CD4-positive, alpha-beta T cell treated with Interleukin-10 for 1 hour (primary cell): ENCODE data around the gene SLC6A16.
"Not testable (repeated sequence)": the region's sequence is repeated elsewhere in the genome, so short reads cannot be mapped to it uniquely, and the experiment has no call there.

Experiments used
- DNase-seq: peaks from one replicate; pipeline ENCODE4 v3.0.0-alpha.2; 2020

SLC6A16 gene

DNA sequence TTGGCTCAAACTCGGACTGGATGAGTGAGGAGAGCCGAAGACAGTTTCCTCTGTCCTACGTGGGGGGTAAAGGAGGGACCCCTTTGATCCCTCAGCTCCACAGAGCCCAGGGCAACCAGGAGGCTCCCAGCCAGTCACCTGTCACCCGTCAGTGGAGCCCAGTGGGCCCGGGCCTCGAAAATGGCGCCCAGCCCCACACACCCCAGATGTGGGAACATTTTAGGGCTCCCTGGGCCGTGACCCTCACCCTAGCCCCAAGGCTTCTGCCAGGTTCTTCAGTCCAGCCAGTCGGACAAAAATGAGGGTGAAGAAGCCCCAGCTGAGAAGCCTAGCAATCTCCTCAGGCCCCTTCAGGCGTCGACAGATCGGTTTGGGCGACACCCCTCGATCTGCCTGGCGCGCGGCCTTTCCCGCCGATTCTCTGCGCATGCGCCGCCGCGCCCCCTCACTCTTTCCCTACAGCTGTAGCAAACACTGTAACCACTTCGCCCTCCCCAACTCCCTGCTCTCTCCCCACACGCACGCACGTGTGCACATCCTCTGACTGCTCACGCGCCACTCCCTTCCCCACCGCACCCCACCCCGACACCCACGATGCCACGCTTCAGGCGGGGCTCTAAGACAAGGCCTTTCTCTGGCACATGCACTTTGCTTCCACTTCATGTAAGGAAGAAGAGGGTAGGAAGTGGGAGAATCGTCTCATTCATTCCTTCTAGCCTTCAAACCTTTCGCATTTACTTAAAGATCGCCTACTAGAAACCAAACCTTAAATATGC lies at the start of gene SLC6A16:
Gene SLC6A16, minus strand, starts transcription at position 391 of the 776 bp plus-strand sequence. CDS start 13,844 bp downstream, outside the sequence.
- no peak for DNase-seq

DNA sequence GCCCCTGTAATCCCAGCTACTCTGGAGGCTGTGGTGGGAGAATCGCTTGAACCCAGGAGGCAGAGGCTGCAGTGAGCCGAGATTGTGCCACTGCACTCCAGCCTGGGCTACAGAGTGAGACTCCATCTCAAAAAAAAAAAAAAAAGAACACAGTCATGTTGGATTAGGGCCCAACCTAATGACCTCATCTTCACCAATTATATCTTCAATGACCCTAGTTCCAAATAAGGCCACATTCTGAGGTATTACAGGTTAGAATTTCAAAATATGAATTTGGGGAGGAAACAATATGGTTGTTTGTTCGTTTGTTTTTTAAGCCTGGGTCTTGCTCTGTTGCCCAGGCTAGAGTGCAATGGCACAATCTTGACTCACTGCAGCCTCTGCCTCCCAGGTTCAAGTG lies 48.2 kb upstream of the SLC6A16 start:
- not testable (repeated sequence) for DNase-seq

DNA sequence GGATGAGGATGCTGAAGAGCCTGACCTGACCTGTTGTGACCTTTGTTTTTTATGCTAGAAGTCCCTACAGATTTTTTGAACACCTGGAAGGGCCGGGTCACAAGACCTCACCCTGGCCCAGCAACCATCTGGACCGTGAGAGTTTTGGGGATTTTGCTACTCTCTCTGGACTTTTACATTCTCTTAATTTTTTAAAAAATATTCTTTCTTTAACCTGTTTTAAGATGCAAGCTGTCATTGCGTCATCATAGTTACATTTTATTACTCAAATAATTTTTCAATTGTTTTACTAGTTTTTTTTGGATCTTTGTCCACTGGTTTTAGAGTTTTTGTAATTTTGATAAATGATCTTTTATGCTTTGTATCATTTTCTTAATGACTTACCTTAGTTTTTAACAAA lies 46.2 kb upstream of the SLC6A16 start:
- no peak for DNase-seq

DNA sequence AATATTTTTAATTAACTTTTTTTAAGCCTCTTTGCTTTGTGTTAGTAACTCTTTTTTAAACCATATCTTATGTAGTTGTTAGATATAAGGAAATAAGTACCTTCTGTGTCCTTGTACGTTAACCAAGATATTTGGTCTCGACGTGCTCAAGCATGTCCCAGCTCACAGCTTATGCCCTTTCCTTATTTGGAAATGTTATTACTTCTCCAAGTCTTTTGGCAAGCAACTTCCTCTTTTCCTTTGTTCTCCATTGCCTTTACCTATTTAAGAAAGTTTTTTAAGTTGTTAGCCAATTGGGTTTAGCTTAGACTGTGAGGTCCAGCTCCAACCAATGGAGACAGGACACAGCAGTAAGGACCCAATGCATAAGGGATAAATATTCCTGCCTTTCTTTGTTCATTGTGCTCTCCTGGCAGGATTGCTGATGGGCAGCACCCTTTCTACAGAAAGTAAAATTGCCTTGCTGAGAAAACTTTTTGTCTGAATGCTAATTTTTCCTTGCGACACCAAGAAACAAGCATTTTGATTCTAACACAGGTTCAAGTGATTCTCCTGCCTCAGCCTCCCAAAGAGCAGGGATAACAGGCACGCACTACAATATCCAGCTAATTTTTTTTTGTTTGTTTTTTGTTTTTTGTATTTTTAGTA lies 43.8 kb upstream of the SLC6A16 start:
- DNase-seq, result no peak

DNA sequence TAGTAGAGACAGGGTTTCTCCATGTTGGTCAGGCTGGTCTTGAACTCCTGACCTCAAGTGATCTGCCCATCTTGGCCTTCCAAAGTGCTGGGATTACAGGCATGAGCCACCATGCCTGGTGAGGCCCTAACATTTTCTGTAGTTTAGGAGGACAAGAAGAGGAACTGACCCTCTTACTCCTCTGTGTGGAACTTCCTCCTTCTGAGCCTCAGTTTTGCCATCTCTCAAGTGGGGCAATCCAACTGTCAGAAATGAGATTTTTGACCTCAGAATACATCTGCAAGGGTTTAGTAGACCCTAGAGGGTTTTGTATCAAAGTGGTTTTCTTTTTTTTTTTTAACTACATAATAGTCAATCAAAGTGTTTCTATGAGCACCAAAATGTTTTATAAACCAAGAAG lies 41.1 kb upstream of the SLC6A16 start:
- DNase-seq, result no peak

DNA sequence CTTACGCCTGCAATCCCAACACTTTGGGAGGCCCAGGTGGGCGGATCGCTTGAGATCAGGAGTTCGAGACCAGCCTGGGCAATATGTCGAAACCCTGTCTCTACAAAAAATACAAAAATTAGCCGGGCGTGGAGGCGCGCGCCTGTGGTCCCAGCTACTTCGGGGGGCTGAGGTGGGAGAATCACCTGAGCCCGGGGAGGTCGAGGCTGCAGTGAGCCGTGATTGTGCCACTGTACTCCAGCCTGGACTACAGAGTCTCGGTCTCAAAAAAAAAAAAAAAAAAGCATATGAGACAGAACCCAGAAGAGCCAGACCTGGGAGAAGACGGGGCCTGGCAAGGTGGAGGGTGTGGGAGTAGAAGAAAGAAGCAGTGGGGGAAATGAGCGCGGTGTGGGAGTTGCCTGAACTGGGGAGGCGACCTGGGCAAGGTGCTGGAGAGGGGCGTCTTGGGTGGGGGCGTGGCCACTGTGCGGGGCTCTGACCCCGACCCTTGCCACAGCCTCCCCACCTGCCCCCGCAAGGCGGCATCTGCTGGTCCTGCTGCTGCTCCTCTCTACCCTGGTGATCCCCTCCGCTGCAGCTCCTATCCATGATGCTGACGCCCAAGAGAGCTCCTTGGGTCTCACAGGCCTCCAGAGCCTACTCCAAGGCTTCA lies 39.2 kb upstream of the SLC6A16 start:
- no peak for DNase-seq

DNA sequence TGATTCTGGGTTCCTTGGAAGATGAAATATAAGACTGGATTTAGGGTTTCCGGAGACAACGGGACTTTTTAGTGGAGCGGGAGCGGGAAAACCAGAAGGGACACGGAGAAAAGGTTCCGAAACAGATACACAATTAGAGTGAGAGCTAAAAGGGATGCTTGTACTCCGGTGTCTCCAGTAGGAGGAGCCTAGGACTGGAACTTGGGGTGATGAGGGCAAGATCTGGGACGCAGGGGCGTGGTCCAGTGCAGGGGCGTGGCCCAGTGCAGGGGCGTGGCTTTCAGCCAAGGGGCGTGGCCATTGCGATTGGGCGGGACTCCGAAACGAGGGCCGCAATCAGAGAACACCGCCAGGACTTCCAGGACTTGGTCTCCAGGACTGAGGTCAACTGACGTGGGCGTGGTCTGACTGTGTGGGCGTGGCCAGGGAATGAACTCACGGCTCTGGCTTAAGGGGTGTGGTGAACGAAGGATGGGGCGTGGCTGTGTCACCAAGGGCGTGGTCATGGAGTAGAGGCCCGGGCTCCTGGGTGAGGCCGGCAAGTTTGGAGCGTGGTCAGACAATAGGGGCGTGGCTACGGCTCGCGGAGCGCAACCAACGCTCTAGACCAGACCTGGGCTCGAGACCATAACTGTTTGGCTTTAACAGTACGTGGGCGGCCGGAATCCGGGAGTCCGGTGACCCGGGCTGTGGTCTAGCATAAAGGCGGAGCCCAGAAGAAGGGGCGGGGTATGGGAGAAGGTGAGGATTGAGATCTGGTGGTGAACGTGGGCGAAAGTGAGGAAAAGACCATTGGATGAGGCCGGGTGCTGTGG lies 38.5 kb upstream of the SLC6A16 start, which contains the start of gene DKKL1:
Gene DKKL1, plus strand, starts transcription at position 610 of the 815 bp plus-strand sequence. Its CDS starts 122 bp downstream, at position 732.
- peak; percentile 76 for DNase-seq

DNA sequence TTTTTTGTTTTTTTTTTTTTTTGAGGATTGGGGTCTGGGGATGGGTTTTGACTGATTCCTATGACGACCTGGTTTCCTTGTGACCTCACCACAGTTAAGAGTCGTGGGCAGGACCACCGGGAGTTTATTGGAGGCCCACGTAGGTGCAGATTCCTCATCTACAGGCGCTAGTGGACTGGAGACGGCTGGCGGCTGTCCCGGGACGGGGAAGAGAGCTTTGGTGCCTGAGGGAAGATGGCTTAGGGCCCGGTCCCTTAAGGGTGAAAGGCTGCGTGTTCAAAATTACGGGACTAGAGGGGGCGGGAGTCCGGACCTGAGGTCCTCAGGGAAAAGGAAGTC lies 37.9 kb upstream of the SLC6A16 start:
- DNase-seq, result peak; percentile 15

DNA sequence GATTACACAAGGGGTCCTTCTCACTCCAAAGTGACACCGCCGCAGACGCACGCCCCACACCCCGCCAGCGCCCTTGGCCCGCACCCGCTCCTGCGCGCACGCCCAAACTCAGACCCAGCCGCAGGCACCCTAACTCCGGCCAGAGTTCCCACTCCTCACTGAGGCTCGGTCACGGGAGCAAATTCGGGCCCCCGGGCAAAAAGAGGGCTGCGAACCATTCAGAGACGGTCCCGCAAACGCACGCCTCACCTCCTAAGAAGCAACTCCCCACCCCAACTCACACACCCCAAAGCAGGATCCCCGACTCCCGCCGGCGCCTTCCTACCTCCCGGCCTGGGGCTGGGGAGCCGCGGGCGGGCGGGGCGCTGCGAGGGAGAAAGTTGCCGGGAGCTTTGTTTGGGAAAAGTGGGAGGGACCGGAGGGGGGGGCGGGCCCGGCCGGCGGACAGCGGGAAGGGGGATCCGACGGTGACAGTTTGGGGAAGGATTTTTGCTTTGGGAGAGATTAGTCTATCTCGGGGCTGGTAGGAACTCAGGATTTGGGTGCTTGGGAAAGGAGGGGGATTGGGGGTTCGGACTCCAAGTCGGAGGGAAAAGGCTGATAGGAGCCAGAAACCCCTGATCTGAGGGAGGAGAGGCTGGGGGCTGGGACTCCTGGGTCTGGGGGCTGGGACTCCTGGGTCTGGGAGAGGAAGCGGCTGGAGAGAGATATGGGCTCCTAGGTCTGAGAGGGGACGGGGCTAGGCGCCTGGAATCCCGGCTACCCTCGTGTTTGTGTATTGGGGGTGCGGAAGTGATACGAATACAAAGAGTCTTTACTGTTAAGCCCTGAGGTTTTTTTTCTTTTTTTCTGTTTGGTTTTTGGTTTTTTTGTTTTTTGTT lies 37.3 kb upstream of the SLC6A16 start, which contains the start of gene TEAD2:
Gene TEAD2, minus strand, starts transcription at position 369 of the 881 bp plus-strand sequence. CDS start 2,341 bp downstream, outside the sequence.
- DNase-seq, result peak; percentile 20

DNA sequence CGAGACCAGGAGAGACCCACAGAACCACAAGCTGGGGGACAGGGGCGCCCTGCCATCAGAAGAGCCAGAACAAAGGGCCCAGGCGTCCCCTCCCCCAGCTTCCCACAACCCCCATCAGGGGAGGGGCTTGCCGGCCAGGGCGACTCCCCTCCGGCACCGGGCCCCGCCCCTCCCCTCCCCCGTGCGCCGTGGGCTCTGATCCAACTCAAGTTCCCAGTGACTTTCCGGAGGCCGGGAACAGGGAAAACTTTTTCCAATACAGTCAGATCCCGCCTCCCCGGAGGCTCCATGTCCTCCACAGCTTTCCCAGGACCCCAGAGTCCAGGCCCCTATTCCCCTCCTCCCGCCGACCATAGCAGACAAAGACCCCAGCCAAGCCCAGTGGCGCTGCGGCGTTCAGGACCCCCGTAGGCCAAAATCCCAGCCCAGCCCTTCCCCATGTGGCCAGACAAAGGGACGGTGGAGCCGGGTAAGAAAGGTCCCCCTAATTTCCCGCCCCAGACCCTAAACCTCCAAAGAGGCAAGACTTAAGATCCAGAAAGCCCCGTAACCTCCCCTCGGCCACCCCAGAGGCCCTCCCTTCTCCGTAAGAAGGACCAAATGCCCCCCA lies 36.6 kb upstream of the SLC6A16 start:
- DNase-seq, result no peak

DNA sequence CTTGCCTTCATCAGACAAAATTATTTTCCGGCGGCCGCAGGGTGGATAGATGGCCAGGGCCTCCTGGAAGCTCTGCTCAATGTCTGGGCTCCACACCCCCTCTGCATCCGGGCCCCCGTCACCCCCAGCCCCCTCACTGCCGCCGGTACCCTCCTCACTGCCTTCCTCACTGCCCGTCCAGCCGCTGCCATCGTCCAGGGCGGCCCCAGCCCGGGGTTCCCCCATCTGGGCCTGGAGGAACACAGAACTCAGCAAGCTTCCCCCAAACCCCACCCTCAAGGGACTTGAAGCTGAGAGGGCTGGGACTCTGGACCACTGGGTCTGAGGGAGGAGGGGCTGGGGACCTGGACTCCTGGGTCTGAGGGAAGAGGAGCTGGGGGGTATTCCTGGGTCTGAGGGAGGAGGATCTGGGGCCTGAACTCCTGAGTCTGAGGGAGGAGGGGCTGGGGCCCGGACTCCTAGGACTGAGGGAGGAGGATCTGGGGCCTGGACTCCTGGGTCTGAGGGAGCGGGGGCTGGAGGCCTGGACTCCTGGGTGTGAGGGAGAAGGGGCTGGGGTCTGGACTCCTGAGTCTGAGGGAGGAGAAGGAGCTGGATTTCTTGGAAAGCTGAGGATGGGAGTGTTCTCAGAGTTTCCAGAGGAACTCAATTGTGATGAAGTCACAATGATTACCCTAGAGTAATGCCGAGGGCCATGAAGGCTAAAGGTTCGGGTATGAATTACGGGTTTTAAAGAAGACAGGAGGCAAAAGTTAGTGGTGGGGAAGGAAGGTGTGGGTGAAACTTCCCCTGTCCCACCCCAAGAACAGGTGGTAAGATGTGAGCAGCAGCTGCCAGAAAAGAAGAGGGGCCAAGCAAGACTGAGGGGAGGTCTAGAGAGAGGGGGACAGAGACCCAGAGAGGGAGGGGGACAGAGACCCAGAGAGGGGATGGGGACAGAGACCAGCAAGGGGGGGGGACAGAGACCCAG lies 35.1 kb upstream of the SLC6A16 start:
- DNase-seq, result no peak

DNA sequence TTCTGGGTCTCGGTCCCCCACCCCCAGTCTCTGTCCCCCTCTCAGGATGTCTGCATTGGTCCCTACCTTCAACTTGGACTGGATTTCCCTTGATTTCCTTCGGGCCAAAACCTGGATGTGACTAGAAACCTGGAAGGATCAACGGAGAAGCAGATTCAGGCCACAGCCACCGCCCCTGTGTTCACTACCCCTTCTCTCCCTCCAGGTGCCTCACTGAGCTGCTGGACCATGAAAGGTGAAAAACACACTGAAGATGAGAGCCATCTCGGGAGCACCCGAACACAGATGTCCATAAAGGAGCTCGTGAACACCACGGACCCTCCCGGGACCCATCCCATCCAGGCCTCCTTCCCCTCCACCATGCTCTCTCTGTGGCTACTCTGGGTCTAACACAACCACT lies 32.2 kb upstream of the SLC6A16 start:
- no peak for DNase-seq

DNA sequence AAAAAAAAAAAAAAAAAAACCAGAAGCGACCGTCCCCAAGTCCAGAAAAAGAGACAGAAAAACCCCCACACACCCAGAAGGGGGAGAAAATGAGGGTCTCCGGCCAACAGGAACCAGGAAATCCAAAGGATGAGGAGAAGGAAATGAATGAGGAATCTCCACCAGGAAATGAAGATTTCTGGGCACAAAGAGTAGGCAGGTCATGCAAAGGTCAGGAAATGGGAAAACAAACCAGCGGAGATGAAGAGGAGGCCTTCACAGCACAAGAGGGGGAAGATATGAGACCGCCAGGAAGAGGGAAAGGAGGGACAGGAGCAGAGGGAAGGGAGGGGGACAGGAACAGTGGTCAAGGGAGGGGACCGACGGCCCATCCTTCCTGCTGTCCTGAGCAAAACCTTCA lies 31.4 kb upstream of the SLC6A16 start:
- DNase-seq, result no peak

DNA sequence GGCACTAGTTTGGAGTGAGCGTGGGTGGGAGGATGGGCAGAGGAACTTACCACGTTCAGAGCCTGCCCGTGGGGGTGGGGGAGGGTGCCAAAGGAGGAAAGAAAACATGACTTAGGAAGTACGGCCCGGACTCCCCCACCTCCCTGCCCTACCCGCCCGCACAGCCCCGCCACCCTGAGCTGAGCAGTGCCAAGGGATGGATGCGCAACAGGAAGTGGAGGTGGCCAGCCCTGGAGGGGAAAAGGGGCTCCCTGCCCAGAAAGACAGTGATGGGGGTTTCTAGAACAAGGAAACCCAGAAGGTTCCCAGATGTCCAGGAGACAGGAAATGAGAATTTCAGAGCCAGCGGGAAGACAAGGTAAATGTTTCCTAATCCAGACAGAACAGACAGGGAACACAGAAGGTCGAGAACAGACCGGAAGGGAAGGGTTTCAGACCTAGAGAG lies 30.9 kb upstream of the SLC6A16 start:
- DNase-seq, result no peak

DNA sequence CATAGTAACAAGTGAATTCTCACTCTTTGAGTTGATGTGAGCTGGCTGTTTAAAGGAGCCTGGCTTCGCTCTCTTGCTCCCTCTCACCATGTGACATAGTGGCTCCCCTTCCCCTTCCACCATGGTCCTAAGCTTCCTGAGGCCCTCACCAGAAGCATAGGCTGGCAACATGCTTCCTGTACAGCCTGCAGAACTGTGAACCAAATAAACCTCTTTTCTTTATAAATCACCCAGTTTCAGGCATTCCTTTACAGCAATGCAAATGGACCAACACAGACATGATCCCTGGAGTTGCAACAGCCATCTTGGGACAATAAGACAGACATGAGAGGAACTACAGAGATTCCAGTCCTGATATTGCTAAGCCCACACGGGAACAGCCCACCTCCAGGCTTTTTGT lies 24.6 kb upstream of the SLC6A16 start:
- DNase-seq, result no peak

DNA sequence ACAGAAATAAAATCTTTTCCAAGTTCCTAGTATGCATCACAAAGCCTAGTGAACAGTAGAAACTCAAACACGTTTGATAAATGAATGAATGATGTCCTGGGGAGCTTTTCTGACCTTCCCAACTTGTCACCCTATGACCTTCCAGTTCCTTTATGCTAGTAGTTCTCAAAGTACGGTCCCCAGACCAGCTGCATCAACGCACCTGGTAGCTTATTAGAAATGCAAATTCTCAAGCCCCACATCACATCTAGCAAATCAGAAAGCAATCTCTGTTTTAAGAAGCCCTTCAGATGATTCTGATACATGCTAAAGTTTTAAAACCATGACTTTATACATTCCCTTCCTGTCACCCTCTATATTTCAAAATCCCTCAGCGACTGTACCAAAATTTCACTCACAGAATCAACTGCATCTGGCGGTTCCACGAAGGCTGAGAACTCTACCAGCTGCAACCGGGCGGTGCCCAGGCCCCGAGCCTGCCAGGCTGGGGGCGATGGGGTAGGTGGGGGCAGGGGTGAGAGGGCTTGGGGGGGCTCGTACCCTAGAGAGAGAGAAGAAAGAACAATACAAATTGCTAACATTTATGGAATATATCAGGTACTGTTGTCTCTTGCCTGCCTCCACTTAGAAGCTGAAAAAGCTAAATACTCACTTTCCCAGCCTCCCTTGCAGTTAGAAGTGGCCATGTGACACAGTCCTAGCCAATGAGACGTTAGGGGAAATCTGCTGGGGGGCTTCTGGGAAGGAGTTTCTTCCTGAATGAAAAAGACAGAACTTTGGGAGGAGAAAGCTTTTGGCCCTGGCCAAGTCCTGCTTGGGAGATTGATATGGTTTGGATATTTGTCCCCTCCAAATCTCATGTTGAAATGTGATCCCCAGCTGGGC lies 23.6 kb upstream of the SLC6A16 start:
- DNase-seq, result no peak

DNA sequence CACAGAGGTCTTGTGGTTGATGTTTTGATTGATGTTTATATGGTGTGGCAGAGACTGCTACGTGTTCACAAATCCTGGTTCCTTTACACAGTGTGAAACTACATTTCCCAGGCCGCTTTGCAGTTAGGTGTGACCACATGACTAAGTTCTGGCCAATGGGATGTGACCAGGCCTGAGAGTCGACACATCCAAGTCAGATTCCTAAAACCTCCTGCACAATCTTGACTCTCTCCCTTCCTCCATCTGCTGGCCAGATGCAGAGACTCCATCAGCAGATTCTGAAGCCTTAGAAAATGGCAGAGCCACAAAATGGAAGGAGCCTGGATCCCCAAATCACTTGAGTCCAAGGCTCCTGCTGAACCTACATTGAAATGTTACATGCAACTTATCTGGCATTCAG lies 22.8 kb upstream of the SLC6A16 start:
- peak; percentile 36 for DNase-seq

DNA sequence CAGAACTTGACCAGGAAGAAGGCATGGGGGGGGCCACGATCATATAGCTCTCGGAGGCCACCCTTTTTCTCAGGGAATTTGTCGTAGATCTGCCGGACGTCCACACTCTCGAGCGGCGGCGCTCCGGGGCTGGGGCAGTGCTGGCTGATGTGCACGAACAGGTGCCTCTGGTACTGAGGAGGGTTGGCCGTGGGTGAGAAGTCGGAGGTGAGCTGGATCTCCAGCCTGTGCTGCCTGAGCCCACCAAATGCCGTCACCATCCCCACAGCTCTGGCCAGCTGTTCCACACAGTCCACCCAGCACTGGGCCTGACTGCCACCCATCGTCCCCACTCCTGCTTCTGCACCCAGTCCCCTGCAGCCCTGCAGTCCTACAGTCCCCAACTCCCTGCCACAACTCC lies 22.2 kb upstream of the SLC6A16 start:
- DNase-seq, result no peak
